GM21737 (cell line): Measurements from ENCODE around the gene NRG3.
"Not testable (repeated sequence)": the region's sequence is repeated elsewhere in the genome, so short reads cannot be mapped to it uniquely, and the experiment has no call there.

ENCODE experiments used
- ATAC-seq: cut with Tn5 transposase; IDR thresholded peaks from one replicate; pipeline ENCODE4 v1.9.1; 2021; ENCODE audit warnings: mild to moderate bottlenecking, moderate library complexity; ENCODE audit not compliant: unreplicated experiment

NRG3 gene

GRCh38 chr10:82943142-82943541, 1068.1 kb downstream of the NRG3 start:
- ATAC-seq: no peak

GRCh38 chr10:82949816-82950575, 1075.0 kb downstream of the NRG3 start:
- ATAC-seq: no peak

GRCh38 chr10:82953331-82953730, 1078.3 kb downstream of the NRG3 start:
- no peak for ATAC-seq

- no peak for ATAC-seq
Measured at GRCh38 chr10:82953909-82954308, 1078.9 kb downstream of the NRG3 start.

GRCh38 chr10:82960421-82961060, 1085.5 kb downstream of the NRG3 start:
- not testable (repeated sequence) for ATAC-seq

- ATAC-seq: no peak
Measured at GRCh38 chr10:82961864-82962263, 1086.9 kb downstream of the NRG3 start.

GRCh38 chr10:82966130-82966529, 1091.1 kb downstream of the NRG3 start:
- ATAC-seq: no peak

- no peak for ATAC-seq
Measured at GRCh38 chr10:82968533-82968932, 1093.5 kb downstream of the NRG3 start.

- no peak for ATAC-seq
Measured at GRCh38 chr10:82969405-82969804, 1094.4 kb downstream of the NRG3 start.

GRCh38 chr10:82980321-82980720, 1105.3 kb downstream of the NRG3 start:
- ATAC-seq: no peak

- ATAC-seq: no peak
Measured at GRCh38 chr10:82981137-82981723, 1106.2 kb downstream of the NRG3 start.

GRCh38 chr10:82982110-82982608, 1107.2 kb downstream of the NRG3 start:
- no peak for ATAC-seq

GRCh38 chr10:82986216-82986615, 1111.2 kb downstream of the NRG3 start:
- no peak for ATAC-seq

GRCh38 chr10:83006479-83006878, 1131.5 kb downstream of the NRG3 start:
- ATAC-seq: not testable (repeated sequence)

GRCh38 chr10:83007510-83007909, 1132.5 kb downstream of the NRG3 start:
- no peak for ATAC-seq

- ATAC-seq: no peak
Measured at GRCh38 chr10:83012866-83013265, 1137.9 kb downstream of the NRG3 start.

GRCh38 chr10:83017076-83017867, 1142.3 kb downstream of the NRG3 start:
- no peak for ATAC-seq

GRCh38 chr10:83023662-83024061, 1148.7 kb downstream of the NRG3 start:
- no peak for ATAC-seq
